GM19328 (cell line): ENCODE results near the gene SMOC2.

ENCODE experiments used
- ATAC-seq: cut with Tn5 transposase; IDR thresholded peaks from one replicate; pipeline ENCODE4 v1.9.1; 2021; ENCODE audit warnings: mild to moderate bottlenecking, moderate library complexity; ENCODE audit not compliant: unreplicated experiment

Gene SMOC2

GRCh38 chr6:168415098-168415992 lies 25.6 kb upstream of the SMOC2 start:
- no peak for ATAC-seq

DNA sequence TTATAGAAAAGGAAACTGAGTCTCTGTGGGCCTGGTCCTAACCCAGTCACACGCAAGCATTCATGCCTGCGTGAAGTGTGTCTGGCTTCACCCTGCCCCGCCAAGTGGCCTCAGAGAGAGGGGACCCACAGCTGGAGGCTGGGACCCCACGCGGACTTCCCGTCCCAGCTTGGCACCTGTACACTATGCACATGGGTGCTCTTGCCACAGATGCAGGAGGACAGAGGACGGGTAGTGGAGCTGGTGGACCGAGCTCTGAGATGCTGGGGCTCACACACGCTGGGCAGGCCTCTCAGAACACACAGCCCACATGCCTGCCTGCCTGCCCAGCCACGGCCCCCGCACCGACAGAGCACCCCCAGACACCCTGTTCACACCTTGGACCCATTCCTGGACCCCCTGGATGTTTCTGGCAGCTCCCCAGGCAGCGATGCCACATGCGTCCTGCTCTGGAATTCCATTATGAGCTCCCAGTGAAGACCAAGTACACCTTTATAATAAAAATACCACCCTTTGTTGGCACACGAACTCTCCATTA lies 24.9 kb upstream of the SMOC2 start:
- no peak for ATAC-seq

- no peak for ATAC-seq
Measured at GRCh38 chr6:168416531-168416930, 24.5 kb upstream of the SMOC2 start.

DNA sequence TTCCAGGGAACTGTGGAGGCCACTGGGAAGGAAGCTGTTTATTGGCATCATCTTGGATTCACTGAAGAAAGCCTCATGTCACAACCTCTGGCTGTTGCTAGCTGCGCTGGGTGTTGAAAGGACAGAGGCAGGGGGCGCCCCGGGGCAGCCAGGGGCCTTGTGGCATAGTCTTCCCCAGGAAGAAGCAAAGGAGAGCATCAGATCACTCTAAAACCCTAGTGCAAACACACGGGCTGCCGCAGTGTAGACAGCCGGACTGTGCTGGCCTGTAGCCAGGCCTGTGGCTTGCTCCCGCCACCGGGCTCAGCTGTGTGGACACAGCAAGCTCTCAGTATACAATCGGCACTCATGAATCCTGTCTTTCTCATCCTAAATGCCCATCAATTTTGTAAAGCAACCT lies 23.8 kb upstream of the SMOC2 start:
- no peak for ATAC-seq

DNA sequence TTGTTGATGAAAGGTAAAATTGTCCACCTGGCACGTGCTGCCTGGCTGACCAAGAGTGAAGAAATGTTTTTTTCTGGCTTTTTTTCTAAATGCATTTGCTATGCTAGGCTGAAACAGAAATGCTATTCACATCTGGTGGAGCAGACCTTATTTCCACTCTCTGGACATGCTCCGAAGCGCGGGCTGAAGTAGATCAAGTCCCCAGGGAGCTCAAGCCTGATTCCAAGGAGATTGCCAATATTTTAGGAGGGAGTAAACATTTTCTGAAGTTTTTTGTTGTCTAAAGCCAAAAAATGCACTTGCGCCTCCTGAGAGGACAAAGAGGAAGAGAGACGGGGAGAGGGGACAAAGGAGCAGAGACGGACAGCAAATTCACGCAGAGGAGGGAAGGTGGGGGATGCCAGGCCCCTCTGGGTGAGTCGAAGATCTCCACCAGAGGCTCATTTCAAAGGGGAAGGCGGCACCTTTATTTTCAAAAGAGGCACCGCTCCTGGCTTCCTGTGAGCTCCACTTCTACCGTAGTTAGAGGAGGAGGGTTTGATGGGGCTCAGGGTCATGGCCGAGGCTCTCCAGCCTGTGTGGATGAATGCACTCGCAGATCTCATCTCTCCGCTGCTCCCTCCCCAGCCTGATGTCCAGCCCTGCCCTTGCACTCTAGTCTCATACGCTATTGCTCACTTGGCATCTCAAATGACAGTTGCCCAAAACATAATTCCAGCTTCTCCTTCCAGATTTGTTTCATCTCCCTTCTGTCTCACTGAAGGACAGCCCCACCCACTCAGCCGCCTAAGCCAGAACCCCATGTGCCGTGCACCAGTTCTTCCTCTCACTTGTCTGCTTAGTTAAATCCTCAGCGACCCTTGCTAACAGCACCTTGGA lies 23.1 kb upstream of the SMOC2 start:
- ATAC-seq, result no peak

DNA sequence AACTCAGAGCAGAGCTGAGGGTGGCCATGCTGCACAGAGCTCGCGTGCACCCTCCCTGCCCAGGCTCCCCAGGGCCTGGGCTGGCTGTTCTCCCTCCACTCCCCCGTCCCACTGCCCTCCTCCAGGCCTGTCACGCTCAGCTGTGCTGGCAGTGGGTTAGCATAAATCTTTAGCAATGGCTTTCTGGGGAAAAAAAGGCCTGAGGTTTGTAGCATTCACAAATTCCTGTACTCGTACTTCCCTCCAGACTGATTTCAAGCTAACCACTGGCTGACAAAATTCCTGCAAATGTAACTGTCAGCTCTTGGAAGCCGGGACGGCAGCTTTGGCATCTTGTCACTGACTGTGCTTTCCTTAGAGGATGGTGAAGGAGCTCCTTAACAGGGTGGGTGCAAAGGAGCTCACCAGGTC lies 22.3 kb upstream of the SMOC2 start:
- no peak for ATAC-seq

DNA sequence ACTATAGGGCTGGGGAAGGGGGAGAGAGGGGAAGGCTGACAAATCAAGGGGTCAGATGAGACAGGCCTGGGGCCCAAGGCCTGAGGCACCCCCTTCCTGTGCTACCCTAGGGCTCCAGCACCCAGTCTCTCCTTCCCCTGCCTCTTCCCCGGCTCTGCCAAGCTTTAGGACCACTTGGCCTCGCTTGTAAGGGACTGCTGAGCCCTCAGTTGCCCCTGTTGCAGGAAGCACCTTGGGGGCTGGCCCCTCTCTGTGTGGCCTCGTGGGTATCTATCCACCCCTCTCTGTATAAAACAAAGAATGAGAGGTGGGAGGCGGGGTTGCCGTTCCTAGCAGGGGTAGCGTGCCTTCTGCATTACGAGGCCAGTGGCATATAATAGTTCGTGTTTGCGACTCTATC lies 21.4 kb upstream of the SMOC2 start:
- ATAC-seq, result no peak

DNA sequence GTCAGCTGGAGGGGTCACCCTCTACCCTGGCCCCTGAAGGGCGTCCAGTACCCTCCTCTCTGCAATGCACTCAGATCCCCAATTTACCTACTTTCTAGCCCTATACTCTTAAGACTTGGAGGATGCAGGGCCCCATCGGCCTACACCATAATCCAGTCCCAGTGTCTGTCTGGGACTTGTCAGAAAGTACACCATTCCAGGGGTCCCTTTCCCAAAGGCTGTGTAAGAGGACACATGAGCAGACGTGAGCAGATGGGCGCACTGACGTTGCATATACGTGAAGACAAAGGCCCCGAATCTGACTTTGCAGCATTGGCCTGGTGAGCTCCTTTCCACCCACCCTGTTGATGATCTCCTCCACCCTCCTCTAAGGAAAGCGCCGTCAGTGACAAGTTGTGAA lies 20.9 kb upstream of the SMOC2 start:
- ATAC-seq, result no peak

DNA sequence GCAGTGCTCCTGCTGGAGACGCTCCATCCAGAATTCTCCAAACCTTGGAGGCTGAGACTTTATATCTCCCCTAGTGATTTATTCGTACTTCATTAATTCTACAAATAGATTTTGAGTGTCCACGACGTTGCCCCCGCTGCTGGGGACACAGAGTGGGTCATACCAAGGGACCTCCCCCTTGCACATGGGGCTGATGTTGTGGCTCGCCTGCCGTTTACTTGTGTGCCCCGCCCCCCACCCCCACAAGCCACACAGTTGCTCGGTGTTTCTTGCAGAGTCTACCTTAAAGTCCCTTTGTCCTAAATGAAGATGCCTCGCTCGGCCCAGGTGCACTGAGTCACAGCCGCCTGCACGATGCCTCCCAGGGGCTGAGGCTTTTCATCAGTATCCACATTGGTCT lies 20.3 kb upstream of the SMOC2 start:
- ATAC-seq, result no peak

GRCh38 chr6:168427184-168427583 lies 13.8 kb upstream of the SMOC2 start:
- no peak for ATAC-seq

DNA sequence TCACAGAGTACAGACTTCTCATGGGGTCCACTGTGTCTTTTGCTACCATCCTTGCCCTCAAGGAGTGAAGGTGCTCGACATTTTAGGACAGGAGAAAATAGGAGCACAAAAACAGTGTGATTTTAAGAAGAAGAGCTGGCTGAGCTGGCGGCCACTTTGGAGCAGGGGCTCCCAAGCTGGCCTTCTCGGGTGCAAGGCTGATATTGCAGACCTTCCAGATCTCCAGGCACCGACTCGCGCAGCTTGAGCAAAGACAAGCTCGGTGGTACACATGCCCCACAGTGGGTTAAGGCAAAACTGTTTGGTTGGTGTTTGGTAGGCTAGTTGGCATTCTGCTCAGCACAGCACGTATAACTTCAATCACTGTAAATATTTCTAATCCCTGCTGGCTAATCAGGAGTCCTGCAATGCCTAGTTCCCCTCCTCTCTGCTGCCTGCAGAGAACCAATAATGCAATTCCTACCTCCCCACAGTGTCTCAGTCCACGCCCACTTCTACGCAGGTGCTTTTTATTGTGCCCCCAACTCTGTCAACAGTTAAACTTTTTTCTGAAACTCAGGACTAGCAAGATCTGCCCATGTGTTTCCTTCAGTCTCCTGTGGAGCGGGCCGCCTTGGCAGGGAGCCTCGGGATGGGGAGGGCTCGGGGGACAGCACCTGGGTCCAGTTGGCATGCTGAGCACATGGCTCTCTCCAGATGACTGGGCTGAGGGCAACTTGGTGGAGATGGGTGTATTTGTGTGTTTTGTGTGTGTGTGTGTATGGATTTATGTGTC lies 12.7 kb upstream of the SMOC2 start:
- ATAC-seq, result no peak

- ATAC-seq, result no peak
Measured at GRCh38 chr6:168428863-168429262, 12.1 kb upstream of the SMOC2 start.

GRCh38 chr6:168432196-168432595 lies 8.8 kb upstream of the SMOC2 start:
- ATAC-seq, result no peak

GRCh38 chr6:168433898-168434297 lies 7.1 kb upstream of the SMOC2 start:
- no peak for ATAC-seq

GRCh38 chr6:168434505-168434904 lies 6.5 kb upstream of the SMOC2 start:
- no peak for ATAC-seq

DNA sequence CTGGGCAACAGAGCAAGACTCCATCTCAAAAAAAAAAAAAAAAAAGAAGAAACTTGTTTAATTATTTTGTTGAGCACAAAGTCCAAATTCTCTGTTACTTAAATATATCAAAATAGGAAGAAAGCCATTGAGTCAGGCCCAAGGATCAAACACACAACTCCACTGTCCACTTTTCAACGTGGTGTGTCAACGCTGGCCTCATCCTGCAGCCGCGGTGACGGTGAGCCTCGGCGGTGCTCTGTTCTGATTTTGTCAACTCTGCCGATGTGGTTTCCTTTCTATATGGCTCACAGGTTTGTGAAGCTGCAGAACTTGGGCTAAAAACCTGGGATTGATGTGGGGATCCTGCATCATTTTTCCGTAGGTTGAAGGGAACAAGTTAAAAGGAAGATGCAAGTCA lies 3.2 kb upstream of the SMOC2 start:
- no peak for ATAC-seq

DNA sequence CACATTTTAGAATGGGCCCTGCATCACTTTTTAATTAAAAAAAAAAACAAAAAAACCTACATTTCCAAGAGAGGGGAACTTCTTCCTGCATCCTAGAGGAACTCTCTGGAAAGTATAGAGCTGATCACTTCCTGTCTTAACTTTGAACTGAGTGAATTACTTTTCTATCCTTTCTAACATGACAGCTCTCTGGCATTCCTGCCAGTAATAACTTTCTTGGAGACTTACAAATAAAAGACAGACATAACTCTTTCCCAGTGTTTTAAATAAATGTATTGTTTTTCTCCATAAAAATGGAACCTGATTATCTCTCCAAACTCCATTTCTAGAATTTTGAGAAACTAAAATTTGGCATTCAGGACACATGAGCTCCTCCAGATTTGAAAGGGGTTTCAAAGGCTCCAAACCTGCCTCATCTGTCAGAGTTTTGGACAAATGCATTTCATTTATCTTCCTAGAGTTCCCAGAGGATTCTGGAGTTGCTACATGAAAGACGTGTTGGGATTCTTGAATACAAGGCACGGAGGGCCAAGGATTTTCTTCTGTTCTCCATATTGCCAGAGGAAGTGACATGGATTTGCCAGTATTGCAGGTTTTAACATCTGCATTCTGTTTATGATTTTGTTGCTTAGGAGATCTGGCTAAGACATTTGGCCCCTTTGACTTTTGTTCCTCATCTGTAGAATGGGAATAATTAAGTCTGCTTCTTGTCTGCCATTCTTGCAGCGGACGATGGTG lies 2.0 kb upstream of the SMOC2 start:
- no peak for ATAC-seq

DNA sequence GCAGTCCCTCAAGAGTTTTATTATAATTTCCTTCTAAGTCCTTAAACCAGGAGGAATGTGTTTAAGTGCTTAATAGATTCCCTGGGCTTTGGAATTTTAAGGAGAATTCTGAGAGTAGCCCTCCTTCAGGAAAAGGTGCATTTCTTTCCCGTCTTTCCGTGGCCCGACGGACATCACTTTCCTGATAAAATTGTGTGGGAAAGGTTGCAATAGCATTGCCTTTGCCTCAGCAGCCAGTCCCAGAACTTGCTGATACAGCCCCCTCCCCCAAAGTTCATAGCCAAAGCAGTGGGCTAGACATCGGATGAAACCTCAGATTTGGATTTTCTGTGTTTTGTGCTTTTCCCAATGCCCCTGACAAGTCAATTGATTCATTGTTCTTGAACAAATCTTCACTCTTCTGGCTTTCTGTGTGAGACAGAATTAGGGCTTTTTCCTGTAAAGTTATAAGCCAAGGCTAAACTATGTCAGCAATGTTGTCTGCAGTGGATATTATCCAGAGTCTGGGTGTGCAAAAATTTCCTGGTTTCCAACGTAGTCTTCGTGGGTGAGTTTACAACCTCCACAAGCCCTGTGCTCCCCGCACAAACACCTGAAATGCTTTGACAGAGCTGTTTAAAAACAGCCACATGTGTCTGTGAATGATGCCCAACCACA lies 1.1 kb upstream of the SMOC2 start:
- no peak for ATAC-seq

GRCh38 chr6:168441434-168442391 lies 729 bp downstream of the SMOC2 start:
- ATAC-seq, result no peak
